Measurements from ENCODE around the gene TMEM106C. TPM values are rescaled to one million over a fixed set of nuclear protein-coding genes. Genes with fewer than 3 reads are reported as not detected.

Gene TMEM106C
- total and polyA plus RNA-seq, 12 donors: 24.6 to 119 (median 52.0) TPM

DNA sequence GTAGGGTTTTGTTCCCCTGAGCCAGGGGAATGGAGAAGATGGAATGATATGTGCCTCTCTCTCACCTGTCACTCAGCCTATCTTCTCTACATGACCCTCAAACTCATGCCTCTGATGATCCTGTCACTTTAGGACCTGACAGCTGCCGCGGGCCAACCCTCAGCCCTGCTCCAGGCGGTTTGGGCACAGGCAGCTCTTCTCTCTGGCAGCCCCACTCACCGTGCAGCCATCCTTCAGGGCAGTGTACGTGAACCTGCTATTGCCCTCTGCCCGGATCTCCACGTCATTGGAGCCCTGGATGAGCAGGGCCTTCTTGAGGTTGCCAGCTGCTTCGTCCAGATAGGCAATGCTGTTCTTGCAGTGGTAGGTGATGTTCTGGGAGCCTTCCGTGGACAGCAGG, 10.5 kb downstream of the TMEM106C start:
- H3K27ac ChIP-seq: no peak overlapping the region
- H3K4me3 ChIP-seq: no peak overlapping the region
- intact Hi-C loops (cut with DNase I): no loop called here
- no peaks in the 10 kb centered on the region for H3K36me3 ChIP-seq (replicated peaks in 1 of 2)
- no peaks in the 10 kb centered on the region for H3K4me1 ChIP-seq (replicated peaks in 1 of 2)
- DNase-seq: no peak
- no peak for TF ChIP-seq POLR2A (IDR thresholded peaks at IDR 0.05)
- TF ChIP-seq, protein P1, sequence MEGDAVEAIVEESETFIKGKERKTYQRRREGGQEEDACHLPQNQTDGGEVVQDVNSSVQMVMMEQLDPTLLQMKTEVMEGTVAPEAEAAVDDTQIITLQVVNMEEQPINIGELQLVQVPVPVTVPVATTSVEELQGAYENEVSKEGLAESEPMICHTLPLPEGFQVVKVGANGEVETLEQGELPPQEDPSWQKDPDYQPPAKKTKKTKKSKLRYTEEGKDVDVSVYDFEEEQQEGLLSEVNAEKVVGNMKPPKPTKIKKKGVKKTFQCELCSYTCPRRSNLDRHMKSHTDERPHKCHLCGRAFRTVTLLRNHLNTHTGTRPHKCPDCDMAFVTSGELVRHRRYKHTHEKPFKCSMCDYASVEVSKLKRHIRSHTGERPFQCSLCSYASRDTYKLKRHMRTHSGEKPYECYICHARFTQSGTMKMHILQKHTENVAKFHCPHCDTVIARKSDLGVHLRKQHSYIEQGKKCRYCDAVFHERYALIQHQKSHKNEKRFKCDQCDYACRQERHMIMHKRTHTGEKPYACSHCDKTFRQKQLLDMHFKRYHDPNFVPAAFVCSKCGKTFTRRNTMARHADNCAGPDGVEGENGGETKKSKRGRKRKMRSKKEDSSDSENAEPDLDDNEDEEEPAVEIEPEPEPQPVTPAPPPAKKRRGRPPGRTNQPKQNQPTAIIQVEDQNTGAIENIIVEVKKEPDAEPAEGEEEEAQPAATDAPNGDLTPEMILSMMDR (IDR thresholded peaks at IDR 0.05): no peak
- no peaks in the 10 kb centered on the region for H3K9me3 ChIP-seq (replicated peaks in 1 of 3)
- no peaks in the 10 kb centered on the region for H3K27me3 ChIP-seq
- 85 to 96% (median 90%) methylated on average over 9 of the region's 9 CpGs for WGBS, 4 donors

DNA sequence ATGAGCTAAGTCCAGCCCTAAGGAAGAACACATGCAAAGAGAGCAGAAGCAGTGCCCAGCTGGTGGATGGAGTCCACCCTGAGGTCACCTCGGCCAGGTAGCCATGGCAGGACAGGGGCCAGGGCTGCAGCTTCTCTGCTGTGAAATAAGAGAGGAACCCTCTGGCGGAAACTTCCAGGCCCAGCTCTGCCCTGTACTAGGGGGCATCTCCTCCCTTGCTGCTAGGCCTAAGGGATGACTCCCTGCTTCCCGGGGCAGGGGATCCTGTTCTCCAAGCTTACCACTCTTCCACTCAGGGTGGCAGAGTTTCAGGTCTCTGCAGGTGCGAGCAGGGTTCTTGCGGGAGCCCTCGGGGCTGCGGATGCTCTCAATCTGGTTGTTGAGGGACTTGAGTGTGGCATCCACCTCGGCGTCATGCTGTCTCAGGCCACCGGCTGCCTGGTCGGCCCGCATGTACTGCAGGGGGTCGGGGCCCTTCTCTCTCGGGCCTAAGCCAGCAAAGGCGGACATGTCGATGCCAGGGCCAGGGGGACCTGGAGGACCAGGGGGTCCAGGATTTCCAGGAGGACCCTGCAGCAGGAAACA, 11.7 kb downstream of the TMEM106C start:
- H3K27ac ChIP-seq: no peak overlapping the region
- intact Hi-C loops (cut with DNase I): no loop called here
- DNase-seq: no peak
- no peaks in the 10 kb centered on the region for H3K36me3 ChIP-seq (replicated peaks in 1 of 2)
- H3K4me1 ChIP-seq (replicated peaks in 1 of 2): no peaks in the 10 kb centered on the region
- no peaks in the 10 kb centered on the region for H3K27me3 ChIP-seq
- 78 to 98% (median 96%) methylated on average over 1 to 16 of the region's 16 CpGs for WGBS, 4 donors
- no peak for TF ChIP-seq POLR2A (IDR thresholded peaks at IDR 0.05)
- TF ChIP-seq, protein P1 (IDR thresholded peaks at IDR 0.05): no peak
- H3K9me3 ChIP-seq (replicated peaks in 1 of 3): no peaks in the 10 kb centered on the region
- no peak overlapping the region for H3K4me3 ChIP-seq

DNA sequence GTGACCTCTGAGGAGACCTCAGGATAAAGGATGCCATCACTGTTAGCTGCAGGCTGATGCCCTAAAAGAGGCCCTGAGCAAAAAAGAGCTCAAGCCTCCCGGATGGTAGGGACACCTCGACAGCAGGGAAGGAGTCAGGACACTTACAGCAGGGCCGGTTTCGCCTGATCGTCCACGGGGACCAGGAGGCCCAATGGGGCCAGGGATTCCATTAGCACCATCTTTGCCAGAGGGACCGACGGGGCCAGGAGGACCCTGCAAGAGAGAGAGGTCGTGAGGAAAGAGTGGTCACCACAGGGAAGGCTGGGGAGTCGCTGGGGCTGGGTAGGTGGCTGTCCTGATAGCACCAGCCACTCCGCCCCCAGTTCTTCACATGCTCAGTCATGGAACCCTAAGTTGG, 12.4 kb downstream of the TMEM106C start:
- Histone ChIP-seq H3K27ac (no peak overlapping the region), H3K27me3 (no peaks in the 10 kb centered on the region), H3K4me3 (no peak overlapping the region), H3K4me1 (replicated peaks in 1 of 2) (no peaks in the 10 kb centered on the region), H3K9me3 (replicated peaks in 1 of 3) (no peaks in the 10 kb centered on the region), H3K36me3 (replicated peaks in 1 of 2) (no peaks in the 10 kb centered on the region)
- DNase-seq: no peak
- no peak for TF ChIP-seq POLR2A (IDR thresholded peaks at IDR 0.05)
- TF ChIP-seq, protein P1 (IDR thresholded peaks at IDR 0.05): no peak
- WGBS, 4 donors: 92 to 97% (median 94%) methylated on average over 10 to 11 of the region's 11 CpGs
- intact Hi-C loops (cut with DNase I): no loop called here

DNA sequence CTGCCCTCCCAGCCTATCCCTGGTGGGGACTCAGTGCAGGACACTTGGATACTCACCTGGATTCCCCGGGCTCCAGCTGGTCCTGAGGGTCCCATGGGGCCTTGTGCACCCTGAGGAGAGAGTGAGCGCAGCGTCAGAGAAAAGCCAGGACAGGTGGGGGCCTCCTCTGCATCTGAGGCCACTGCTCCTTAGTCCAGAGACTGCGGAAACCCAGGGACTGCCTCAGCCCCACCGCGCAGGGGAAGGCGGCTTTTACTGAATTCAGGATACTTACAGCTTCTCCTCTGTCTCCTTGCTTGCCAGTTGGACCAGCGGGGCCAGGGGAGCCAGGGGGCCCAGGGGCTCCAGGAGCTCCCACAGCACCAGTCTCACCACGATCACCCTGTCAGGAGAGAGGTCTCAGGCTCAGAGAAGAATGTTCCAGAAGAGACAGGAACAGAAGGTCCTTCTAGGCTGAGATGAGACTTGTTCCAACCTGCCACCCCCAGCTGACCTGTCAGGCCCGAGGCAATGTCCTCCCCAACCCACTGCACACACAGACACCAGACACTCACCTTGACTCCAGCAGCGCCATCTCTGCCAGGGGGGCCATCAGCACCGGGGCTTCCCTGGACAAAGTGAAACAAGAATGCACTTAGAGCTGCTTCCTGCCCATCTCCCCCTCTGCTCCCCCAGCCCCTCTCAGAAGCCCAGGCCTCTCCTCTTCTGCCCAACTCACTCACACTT, 13.8 kb downstream of the TMEM106C start:
- Histone ChIP-seq H3K4me1 (replicated peaks in 1 of 2) (no peaks in the 10 kb centered on the region), H3K9me3 (replicated peaks in 1 of 3) (no peaks in the 10 kb centered on the region), H3K4me3 (no peak overlapping the region), H3K27ac (no peak overlapping the region), H3K27me3 (no peaks in the 10 kb centered on the region), H3K36me3 (replicated peaks in 1 of 2) (no peaks in the 10 kb centered on the region)
- DNase-seq: no peak
- no peak for TF ChIP-seq POLR2A (IDR thresholded peaks at IDR 0.05)
- TF ChIP-seq, protein P1 (IDR thresholded peaks at IDR 0.05): no peak
- 83 to 96% (median 88%) methylated on average over 7 to 12 of the region's 12 CpGs for WGBS, 4 donors
- intact Hi-C loops (cut with DNase I): no loop called here

Measured in adrenal gland (tissue), 12 donors.